Liver (tissue), 9 donors: ENCODE results near the gene ZNF358. TPM values are rescaled to one million over a fixed set of nuclear protein-coding genes. Genes with fewer than 3 reads are reported as not detected.

Experiments used
- DNase-seq: peaks from one replicate; pipeline ENCODE4 v3.0.0-alpha.2; 2017; ENCODE audit warnings: low spot score
- H3K27ac ChIP-seq, 2 donors: one replicate each; pipeline ENCODE4 v1.7.0; 2013; ENCODE audit warnings: inconsistent platforms in 2 of 2, low read length in 2 of 2, control low read depth in 1 of 2, low read depth in 1 of 2, mild to moderate bottlenecking in 1 of 2
- H3K27me3 ChIP-seq, 4 donors: one replicate each; pipeline versions ENCODE4 v1.6.1 to v1.7.0; 2013; ENCODE audit warnings: low read length in 3 of 4, inconsistent platforms in 1 of 4, mild to moderate bottlenecking in 1 of 4, moderate library complexity in 1 of 4; ENCODE audit not compliant: control insufficient read depth in 4 of 4, insufficient read depth in 4 of 4
- H3K36me3 ChIP-seq, 4 donors: one replicate each; pipeline versions ENCODE4 v1.6.1 to v1.7.0; 2013; ENCODE audit warnings: low read length in 3 of 4, mild to moderate bottlenecking in 3 of 4, low read depth in 1 of 4, moderate library complexity in 1 of 4; ENCODE audit not compliant: control insufficient read depth in 4 of 4, insufficient read depth in 3 of 4
- H3K4me1 ChIP-seq, 4 donors: one replicate each; pipeline versions ENCODE4 v1.6.1 to v1.7.0; 2013; ENCODE audit warnings: low read length in 3 of 4, mild to moderate bottlenecking in 3 of 4, moderate library complexity in 1 of 4; ENCODE audit not compliant: control insufficient read depth in 4 of 4, insufficient read depth in 4 of 4
- H3K4me3 ChIP-seq, 3 donors: one replicate each; pipeline versions ENCODE4 v1.6.1 to v1.7.0; 2013; ENCODE audit warnings: low read length in 3 of 3, control low read depth in 1 of 3, low read depth in 1 of 3, mild to moderate bottlenecking in 1 of 3
- H3K9ac ChIP-seq, 2 donors: one replicate each; pipeline ENCODE4 v1.7.0; 2013; ENCODE audit warnings: low read length in 2 of 2, mild to moderate bottlenecking in 2 of 2, moderate library complexity in 2 of 2, control low read depth in 1 of 2, low read depth in 1 of 2
- H3K9me3 ChIP-seq, 4 donors: one replicate each; pipeline versions ENCODE4 v1.6.1 to v1.7.0; 2013; ENCODE audit warnings: low read length in 3 of 4; ENCODE audit not compliant: control insufficient read depth in 4 of 4
- ATF3 ChIP-seq: IDR thresholded peaks from 2 replicates; pipeline ENCODE4 v1.6.1; 2016; ENCODE audit warnings: antibody characterized with exemption
- CTCF ChIP-seq: fragments of 150-350 bp; IDR thresholded peaks from 2 replicates; pipeline ENCODE4 v1.5.1; 2017; ENCODE audit warnings: improper control_type of control experiment, low read depth, low read length; ENCODE audit not compliant: missing input control
- FOXA1 ChIP-seq: IDR thresholded peaks from 2 replicates; pipeline ENCODE4 v1.6.1; 2016; ENCODE audit warnings: antibody characterized with exemption
- FOXA2 ChIP-seq: IDR thresholded peaks from 2 replicates; pipeline ENCODE4 v1.6.1; 2016; ENCODE audit warnings: antibody characterized with exemption
- GABPA ChIP-seq, 2 donors: IDR thresholded peaks in 1 of 2; conservative IDR thresholded peaks in 1 of 2; 2 replicates each; pipeline ENCODE4 v1.6.1; 2016; ENCODE audit warnings: antibody characterized with exemption in 2 of 2, mild to moderate bottlenecking in 1 of 2, moderate library complexity in 1 of 2
- HNF4G ChIP-seq: IDR thresholded peaks from 2 replicates; pipeline ENCODE4 v1.6.1; 2016; ENCODE audit warnings: antibody characterized with exemption
- NR2F2 ChIP-seq: IDR thresholded peaks from 2 replicates; pipeline ENCODE4 v1.6.1; 2016; ENCODE audit warnings: antibody characterized with exemption
- RAD21 ChIP-seq, 2 donors: IDR thresholded peaks; 2 replicates each; pipeline ENCODE4 v1.6.1; 2016; ENCODE audit warnings: antibody characterized with exemption in 2 of 2, mild to moderate bottlenecking in 2 of 2
- REST ChIP-seq: IDR thresholded peaks from 2 replicates; pipeline ENCODE4 v1.6.1; 2016; ENCODE audit warnings: antibody characterized with exemption, mild to moderate bottlenecking
- YY1 ChIP-seq: IDR thresholded peaks from 2 replicates; pipeline ENCODE4 v1.6.1; 2016; ENCODE audit warnings: antibody characterized with exemption, mild to moderate bottlenecking
- ZBTB33 ChIP-seq: IDR thresholded peaks from 2 replicates; pipeline ENCODE4 v1.6.1; 2016; ENCODE audit warnings: antibody characterized with exemption
- WGBS: extraction: QIAGEN DNeasy Blood & Tissue Kit; methylation state at CpG from one replicate; pipeline ENCODE4 v1.1.7; 2013; 5-methylcytosine and 5-hydroxymethylcytosine counted together
- polyA plus RNA-seq, 2 donors: library from polyadenylated mRNA; stranded (reverse) in 1 of 2; unstranded in 1 of 2; fragments of 200-250 nt in 1 of 2; fragments of >200 nt in 1 of 2; fragmentation: Nextera tagmentation in 1 of 2; extraction: Ambion mirVana in 1 of 2; gene quantifications; one replicate each; pipeline versions ENCODE4 v1.2.1 to v1.2.3, GENCODE V29; 2013 to 2015
- total RNA-seq, 2 donors: library from RNA; depleted of rRNA; stranded (reverse); fragments of >200 nt; gene quantifications; one replicate each; pipeline ENCODE4 v1.2.3, GENCODE V29; 2014
- donor health status: healthy.
- donor health status: healthy.
- donor health status: healthy.
- donor health status: healthy.
- donor health status: healthy.

The ZNF358 gene
- total and polyA plus RNA-seq, 4 donors: 5.7 to 18.2 (median 12.5) TPM

- H3K27ac ChIP-seq: no peak overlapping the region
- TF ChIP-seq ATF3 (no peak), YY1 (no peak), FOXA1 (no peak)
- no peak overlapping the region for H3K4me3 ChIP-seq
- H3K9ac ChIP-seq: no peak overlapping the region
- H3K36me3 ChIP-seq: peaks cover 14 to 49% (median 19%) of the 10 kb centered on the region in 4 donors
- no peaks in the 10 kb centered on the region for H3K27me3 ChIP-seq
- WGBS: 96% methylated on average over 11 of the region's 11 CpGs
- DNase-seq: no peak
- H3K4me1 ChIP-seq: no peaks in the 10 kb centered on the region
- H3K9me3 ChIP-seq: no peaks in the 10 kb centered on the region
These were observed 26.0 kb downstream of the ZNF358 start for GRCh38 chr19:7541828-7542443.

- TF ChIP-seq ZBTB33 (no peak), NR2F2 (peak; percentile 49), FOXA1 (no peak), GABPA (IDR thresholded peaks at IDR 0.05 in 1 of 2, conservative IDR thresholded peaks at IDR 0.05 in 1 of 2) (no peak), CTCF (no peak), FOXA2 (no peak)
- no peak overlapping the region for H3K4me3 ChIP-seq
- H3K27me3 ChIP-seq: no peaks in the 10 kb centered on the region
- no peaks in the 10 kb centered on the region for H3K9me3 ChIP-seq
- peak overlapping the region; percentile 36 to 61 for H3K27ac ChIP-seq
- 98% methylated on average over 24 of the region's 24 CpGs for WGBS
- H3K9ac ChIP-seq: no peak overlapping the region
- H3K4me1 ChIP-seq: no peaks in the 10 kb centered on the region
- H3K36me3 ChIP-seq: peaks cover 14 to 44% (median 19%) of the 10 kb centered on the region in 4 donors
- DNase-seq: no peak
These were observed 26.8 kb downstream of the ZNF358 start for GRCh38 chr19:7542556-7543348.

- Histone ChIP-seq H3K4me1 (no peaks in the 10 kb centered on the region), H3K4me3 (no peak overlapping the region), H3K9ac (no peak overlapping the region), H3K9me3 (no peaks in the 10 kb centered on the region), H3K27ac (peak overlapping the region in 1 of 2 donors; percentile 14), H3K36me3 (peaks cover 10 to 35% (median 18%) of the 10 kb centered on the region in 4 donors), H3K27me3 (no peaks in the 10 kb centered on the region)
- WGBS: 86% methylated on average over 3 of the region's 3 CpGs
- DNase-seq: peak; percentile 49
- TF ChIP-seq ZBTB33: no peak
- no peak for TF ChIP-seq YY1
- TF ChIP-seq HNF4G: no peak
- no peak for TF ChIP-seq REST
- no peak for TF ChIP-seq RAD21 (IDR thresholded peaks at IDR 0.05)
- no peak for TF ChIP-seq CTCF
- TF ChIP-seq GABPA (IDR thresholded peaks at IDR 0.05 in 1 of 2, conservative IDR thresholded peaks at IDR 0.05 in 1 of 2): no peak
- no peak for TF ChIP-seq ATF3
These were observed 28.7 kb downstream of the ZNF358 start for GRCh38 chr19:7544626-7545025.
